Body of pancreas (tissue), 4 donors: ENCODE measurements around the gene REP15.

Source experiments
- CTCF ChIP-seq, 7 experiments: fragments of 450-650 bp in 4 of 7; fragments of 200-600 bp in 3 of 7; sonication (generic) in 3 of 7; IDR thresholded peaks; one replicate each; pipeline ENCODE4 v1.5.1; 2016 to 2019; ENCODE audit warnings: antibody characterized with exemption in 7 of 7
- POLR2A ChIP-seq, 3 donors: fragments of 450-650 bp; IDR thresholded peaks; one replicate each; pipeline ENCODE4 v1.6.1; 2016; ENCODE audit warnings: antibody characterized with exemption in 3 of 3, mild to moderate bottlenecking in 2 of 3

- TF ChIP-seq CTCF (IDR thresholded peaks at IDR 0.05), result no peak
- TF ChIP-seq POLR2A (IDR thresholded peaks at IDR 0.05), result no peak
These were observed 9.0 kb downstream of the REP15 start for GRCh38 chr12:27705263-27705662.
